Type B pancreatic cell (in vitro differentiated cells): ENCODE results near the gene TRAPPC10. TPM values are rescaled to one million over a fixed set of nuclear protein-coding genes. Genes with fewer than 3 reads are reported as not detected.

ENCODE experiments used
- DNase-seq: peaks from one replicate; pipeline ENCODE4 v3.0.0; 2021; ENCODE audit warnings: mixed read lengths; ENCODE audit not compliant: unreplicated experiment; ENCODE audit errors: extremely low spot score
- H3K27ac Mint-ChIP-seq: 2 replicates; pipeline ENCODE4 v1.8.0; 2021; ENCODE audit warnings: mild to moderate bottlenecking, mixed read lengths
- H3K27me3 Mint-ChIP-seq: 2 replicates; pipeline ENCODE4 v1.8.0; 2021; ENCODE audit warnings: mixed read lengths
- H3K36me3 Mint-ChIP-seq: 2 replicates; pipeline ENCODE4 v1.8.0; 2021; ENCODE audit warnings: mixed read lengths
- H3K4me1 Mint-ChIP-seq: one replicate; pipeline ENCODE4 v1.8.0; 2021; ENCODE audit warnings: mixed read lengths; ENCODE audit not compliant: unreplicated experiment
- H3K4me3 Mint-ChIP-seq: 2 replicates; pipeline ENCODE4 v1.8.0; 2021; ENCODE audit warnings: mild to moderate bottlenecking, mixed read lengths
- H3K9me3 Mint-ChIP-seq: 2 replicates; pipeline ENCODE4 v1.8.0; 2021; ENCODE audit warnings: mixed read lengths
- CTCF ChIP-seq: fragments of 200-600 bp; sonication (generic); conservative IDR thresholded peaks from 2 replicates; pipeline ENCODE4 v1.5.0; 2021; ENCODE audit warnings: antibody characterized with exemption, mild to moderate bottlenecking
- total RNA-seq: library from RNA; stranded (reverse); gene quantifications from 2 replicates; pipeline ENCODE4 v1.2.1, GENCODE V29; 2021; ENCODE audit warnings: low replicate concordance

The TRAPPC10 gene
- total RNA-seq, 1 donor from 2014 or later = 33.7 TPM

- peaks cover 23% of the 10 kb centered on the region for H3K36me3 Mint-ChIP-seq
- no peak overlapping the region for H3K4me3 Mint-ChIP-seq
- DNase-seq = no peak
- H3K27me3 Mint-ChIP-seq = no peaks in the 10 kb centered on the region
- H3K9me3 Mint-ChIP-seq = no peaks in the 10 kb centered on the region
- H3K4me1 Mint-ChIP-seq = no peaks in the 10 kb centered on the region
- no peak for TF ChIP-seq CTCF
- H3K27ac Mint-ChIP-seq = no peak overlapping the region
Observed at GRCh38 chr21:44076316-44076715, 64.2 kb downstream of the TRAPPC10 start.

- TF ChIP-seq CTCF = no peak
- no peaks in the 10 kb centered on the region for H3K9me3 Mint-ChIP-seq
- no peaks in the 10 kb centered on the region for H3K27me3 Mint-ChIP-seq
- no peak overlapping the region for H3K27ac Mint-ChIP-seq
- peaks cover 34% of the 10 kb centered on the region for H3K36me3 Mint-ChIP-seq
- peaks cover 8% of the 10 kb centered on the region for H3K4me1 Mint-ChIP-seq
- no peak for DNase-seq
- no peak overlapping the region for H3K4me3 Mint-ChIP-seq
Observed at GRCh38 chr21:44078411-44078981, 66.4 kb downstream of the TRAPPC10 start.

DNA sequence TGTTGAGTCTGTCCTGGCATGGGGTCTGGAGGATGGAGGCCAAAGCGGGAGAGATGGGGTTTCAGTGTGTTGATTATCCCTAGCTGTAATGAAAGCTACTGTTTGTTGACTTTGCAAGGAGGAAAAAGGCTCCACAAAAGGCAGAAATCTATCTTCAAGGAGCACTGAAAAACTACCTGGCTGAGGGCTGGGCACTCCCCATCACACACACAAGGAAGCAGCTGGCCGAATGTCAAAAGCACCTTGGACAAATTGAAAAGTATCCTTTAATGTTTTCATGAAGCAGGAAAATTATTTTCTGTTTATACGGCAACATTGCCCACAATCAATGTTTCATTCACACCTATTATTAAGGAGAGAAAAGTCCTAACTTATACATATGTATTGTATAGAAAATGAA lies 67.3 kb downstream of the TRAPPC10 start:
- DNase-seq = no peak
- H3K27ac Mint-ChIP-seq = peak overlapping the region; percentile 7
- no peaks in the 10 kb centered on the region for H3K9me3 Mint-ChIP-seq
- H3K36me3 Mint-ChIP-seq = peaks cover 33% of the 10 kb centered on the region
- no peak for TF ChIP-seq CTCF
- no peaks in the 10 kb centered on the region for H3K27me3 Mint-ChIP-seq
- peaks cover 11% of the 10 kb centered on the region for H3K4me1 Mint-ChIP-seq
- no peak overlapping the region for H3K4me3 Mint-ChIP-seq

GRCh38 chr21:44079846-44080245 lies 67.7 kb downstream of the TRAPPC10 start:
- TF ChIP-seq CTCF = no peak
- Mint-ChIP-seq H3K4me3 (no peak overlapping the region), H3K36me3 (peaks cover 31% of the 10 kb centered on the region), H3K27ac (no peak overlapping the region), H3K27me3 (no peaks in the 10 kb centered on the region), H3K4me1 (peaks cover 13% of the 10 kb centered on the region), H3K9me3 (no peaks in the 10 kb centered on the region)
- no peak for DNase-seq

- DNase-seq = no peak
- Mint-ChIP-seq H3K4me3 (peak overlapping the region; percentile 78), H3K36me3 (peaks cover 22% of the 10 kb centered on the region), H3K9me3 (no peaks in the 10 kb centered on the region), H3K4me1 (peaks cover 17% of the 10 kb centered on the region), H3K27ac (peak overlapping the region; percentile 99), H3K27me3 (no peaks in the 10 kb centered on the region)
- TF ChIP-seq CTCF = no peak
Observed at GRCh38 chr21:44082648-44083440, 70.7 kb downstream of the TRAPPC10 start.
